Raji (cell line): Measurements from ENCODE around the gene CUX1.

Experiments used
- POLR2A ChIP-seq: IDR thresholded peaks from 2 replicates; pipeline ENCODE4 v1.6.1; 2011; ENCODE audit warnings: low read depth, low read length, control low read depth; ENCODE audit not compliant: insufficient read depth

CUX1 gene

DNA sequence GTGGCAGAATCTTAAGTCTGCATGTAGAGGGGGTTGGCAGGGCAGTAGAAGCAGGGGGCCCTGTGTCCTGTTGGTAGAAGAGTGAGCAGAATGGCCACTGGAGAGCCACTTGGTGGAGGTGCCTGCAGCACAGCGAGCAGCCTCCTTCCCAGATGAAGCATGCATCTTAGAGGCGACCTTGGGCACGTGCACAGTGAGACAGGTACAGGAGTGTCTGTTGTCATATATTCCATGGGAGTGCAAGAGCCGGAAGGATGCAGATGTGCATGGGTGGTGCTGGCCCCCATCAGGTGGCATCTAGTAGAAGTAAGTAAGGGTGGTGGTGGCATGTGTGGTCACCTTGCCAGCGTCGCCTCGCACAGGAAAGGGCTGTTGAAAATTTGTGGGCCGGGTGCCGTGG is 53.9 kb downstream of the CUX1 start:
- no peak for TF ChIP-seq POLR2A

DNA sequence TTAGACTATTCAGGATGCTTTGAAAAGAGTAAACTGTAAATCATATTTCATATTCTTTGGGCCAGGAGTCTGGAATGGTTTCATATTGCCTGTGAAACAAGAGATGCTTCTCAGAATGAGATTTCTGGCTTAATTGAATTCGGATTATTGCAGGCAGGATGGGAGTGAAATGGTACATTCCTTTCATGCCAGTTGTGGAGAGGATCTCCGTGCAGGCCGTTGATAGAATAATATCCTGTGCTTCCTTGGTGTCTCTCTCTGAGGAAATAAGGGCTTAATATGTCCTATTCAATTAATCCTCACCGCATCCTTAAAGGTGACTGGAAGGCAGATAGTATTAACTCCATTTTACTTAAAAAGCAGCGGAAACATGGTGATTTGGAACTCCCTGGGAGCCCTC is 56.6 kb downstream of the CUX1 start:
- TF ChIP-seq POLR2A: no peak

DNA sequence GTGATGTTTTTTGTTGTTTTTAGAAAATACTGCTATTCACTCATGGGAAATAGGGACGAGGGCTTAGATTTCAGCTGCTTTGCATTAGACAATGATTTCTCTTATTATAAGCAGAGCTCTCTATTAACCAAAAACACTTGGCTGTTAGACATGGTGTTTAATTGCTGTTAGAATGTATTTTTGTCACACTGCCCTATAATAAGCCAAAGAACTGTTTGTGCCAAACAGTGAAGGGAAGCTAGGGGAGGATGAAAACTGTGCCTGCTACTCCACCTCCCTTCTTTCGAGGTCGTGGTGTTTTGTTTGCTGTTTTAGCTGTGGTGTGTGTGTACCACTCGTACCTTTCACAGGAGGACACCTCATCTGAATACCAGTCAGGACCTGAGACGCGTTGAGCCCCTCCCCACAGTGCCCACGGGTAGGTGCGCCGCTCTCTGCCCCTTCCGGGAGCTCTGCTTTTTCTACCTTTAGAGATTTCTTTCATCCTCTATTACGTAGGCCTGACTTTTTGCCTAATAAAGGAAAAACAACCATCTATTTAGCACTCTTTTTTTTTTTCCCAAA is 57.9 kb downstream of the CUX1 start:
- TF ChIP-seq POLR2A: no peak

DNA sequence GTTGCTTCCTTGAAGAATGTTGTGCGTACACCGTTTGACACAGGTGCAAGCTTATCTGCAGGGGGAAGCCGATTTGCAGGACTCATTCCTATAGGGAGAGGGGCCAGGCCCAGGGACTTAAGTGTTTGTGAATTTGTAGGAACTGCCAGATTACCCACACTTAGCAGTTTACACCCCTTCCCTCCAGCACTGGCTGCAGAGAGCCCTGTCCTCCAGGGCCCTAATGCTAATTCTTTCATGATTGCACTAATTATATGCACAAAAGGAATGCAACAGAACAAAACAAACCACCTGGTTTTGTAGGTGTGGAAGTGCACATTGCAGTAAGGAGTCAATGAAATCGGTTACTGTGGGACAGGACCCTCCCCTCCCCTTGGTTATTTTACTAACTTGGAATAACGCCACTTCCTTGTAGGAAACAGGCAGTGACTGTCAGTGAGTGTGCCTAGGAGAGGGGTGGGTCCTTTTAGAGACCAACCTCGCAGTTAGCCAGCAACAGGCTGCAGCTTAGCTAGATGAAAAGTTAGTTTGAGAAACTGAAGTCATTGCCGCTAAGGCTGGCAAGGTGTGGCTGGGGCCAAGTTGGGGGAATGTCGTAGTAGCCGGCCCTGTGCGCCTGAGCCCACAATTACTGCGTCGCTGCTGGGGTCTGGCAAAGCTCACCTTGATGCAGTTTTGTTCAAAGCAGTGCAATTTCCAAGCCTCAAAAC is 60.6 kb downstream of the CUX1 start:
- no peak for TF ChIP-seq POLR2A

DNA sequence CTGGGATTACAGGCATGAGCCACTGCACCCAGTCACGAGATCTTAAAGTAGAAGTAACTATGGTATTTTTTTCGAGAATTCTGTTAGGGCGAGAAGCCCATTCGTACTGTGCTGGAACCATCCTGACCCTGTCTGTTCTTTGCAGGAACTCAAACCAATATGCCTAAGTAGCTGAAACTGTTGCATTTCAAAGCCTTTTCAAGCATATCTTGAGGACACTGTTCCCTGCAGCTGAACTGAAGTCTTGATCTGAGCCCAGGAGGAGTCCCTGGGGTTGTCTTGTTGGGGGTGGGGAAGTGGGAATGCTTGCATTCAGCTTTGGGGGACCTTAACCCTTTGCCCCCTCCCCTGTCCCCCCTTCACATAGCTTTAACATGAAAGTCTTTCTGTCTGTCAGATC is 61.5 kb downstream of the CUX1 start:
- no peak for TF ChIP-seq POLR2A

DNA sequence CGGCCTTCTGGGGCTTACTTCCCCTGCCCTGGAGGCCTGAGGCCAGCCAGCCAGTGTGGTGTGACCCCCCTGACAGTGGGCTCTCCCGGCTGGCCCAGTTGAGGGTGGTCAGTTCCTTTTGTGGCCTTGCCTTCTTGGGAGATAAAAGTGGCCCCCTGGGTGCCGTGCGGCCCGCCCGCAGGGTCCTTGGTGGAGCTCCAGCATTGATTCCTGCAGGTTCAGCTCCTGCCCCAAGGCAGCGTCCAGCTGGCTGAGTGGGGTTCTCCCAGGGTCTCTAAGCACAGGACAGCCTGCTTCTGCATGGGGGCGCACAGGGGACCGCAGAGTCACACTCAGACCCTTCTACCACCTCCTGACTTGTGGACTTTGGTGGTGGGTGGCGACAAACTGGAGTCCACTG is 62.1 kb downstream of the CUX1 start:
- TF ChIP-seq POLR2A: no peak

DNA sequence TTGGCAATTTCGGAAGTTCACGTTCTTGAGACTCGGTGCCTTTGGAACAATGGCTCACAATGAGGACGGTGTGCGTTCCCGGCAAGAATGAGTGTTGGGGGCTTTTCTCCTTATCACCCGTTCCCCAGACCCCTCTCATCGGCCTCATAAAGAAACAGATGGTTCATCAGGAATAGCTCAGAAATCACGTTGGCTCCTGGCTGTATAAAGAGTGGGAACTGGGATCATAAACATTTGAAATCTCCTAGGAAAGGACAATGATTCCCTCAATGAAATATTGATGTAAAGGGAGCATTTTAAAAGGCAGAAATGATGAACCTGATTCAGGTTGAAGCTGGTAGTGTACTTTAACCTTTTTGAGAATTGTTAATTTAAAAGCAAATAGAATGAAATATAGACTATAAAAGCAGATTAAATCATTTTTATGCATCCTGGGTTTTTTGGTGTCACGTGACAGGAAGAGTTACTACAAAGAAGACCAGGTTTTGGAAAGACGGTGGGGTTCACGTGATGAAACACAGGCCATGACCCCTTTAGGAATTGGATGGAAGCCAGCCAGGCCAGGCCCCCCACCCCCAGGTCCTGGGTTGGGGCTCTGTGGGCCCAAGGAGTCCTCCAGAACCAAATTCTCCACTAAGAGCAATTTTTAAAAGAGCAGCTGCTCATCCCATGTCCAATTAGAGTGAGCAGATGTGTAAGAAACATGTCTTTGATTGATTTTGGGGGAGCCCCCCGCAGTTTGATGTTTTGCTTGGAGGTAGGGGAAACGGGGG is 63.0 kb downstream of the CUX1 start:
- no peak for TF ChIP-seq POLR2A

DNA sequence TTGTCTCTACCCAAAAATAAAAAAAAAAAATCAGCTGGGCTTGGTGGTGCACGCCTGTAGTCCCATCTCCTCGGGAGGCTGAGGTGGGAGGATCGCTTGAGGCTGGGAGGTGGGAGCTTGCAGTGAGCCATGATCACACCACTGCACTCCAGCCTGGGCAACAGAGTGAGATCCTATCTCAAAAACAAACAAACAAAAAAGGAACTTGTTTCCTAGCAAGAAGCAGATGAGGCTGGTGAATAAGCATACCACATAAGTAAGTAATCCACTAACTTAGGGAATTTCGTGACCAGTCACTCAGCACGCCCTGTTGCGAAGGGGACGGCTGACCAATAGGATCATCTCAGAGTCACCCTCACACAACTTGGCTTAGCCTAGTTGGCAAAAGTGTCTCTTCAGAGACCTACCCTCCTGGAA is 64.6 kb downstream of the CUX1 start:
- TF ChIP-seq POLR2A: no peak

DNA sequence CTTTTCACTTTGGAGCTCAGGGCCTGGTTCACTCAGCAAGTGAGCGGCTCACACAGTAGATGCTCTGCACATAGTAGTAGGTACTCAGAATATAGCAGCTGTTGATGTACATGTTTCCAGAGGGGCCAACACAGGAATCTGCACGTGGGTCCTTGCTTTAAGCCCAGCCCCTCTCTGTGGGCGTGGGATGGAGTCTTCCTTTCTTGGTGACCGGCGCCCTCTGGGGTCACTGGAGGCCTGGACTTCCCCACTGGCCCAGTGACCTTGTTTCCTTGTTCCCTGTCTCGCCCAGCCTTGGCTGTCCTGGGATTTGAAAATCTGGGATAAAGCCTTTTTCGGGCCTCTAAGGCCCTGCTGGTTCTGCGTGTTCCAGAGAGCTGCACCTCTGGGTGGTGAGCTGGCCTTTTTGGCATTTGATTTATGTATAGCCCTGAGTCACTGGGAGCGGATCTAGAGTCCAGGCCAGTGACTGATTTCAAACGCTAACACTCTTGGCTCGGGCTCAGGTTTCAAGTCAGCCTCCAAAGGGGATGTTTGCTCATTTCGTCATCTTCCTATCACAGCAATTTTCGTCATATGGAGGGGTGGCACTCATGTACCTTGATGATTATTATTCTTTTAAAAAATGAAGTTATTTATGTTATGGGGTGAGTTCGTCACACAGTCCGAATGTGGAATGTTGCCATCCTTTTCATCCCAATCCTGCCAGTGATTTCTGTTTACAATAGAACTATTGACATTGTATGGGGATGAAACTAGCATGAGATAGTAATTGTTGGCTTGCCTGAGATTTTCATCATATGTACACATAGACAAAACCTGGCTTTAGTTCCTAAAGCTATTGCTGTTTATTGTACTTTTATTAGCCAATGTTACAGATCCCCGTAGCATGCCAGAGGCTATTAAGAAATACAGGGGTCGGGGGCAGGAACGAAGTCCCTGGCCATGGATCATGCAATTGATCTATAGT is 65.5 kb downstream of the CUX1 start:
- no peak for TF ChIP-seq POLR2A

DNA sequence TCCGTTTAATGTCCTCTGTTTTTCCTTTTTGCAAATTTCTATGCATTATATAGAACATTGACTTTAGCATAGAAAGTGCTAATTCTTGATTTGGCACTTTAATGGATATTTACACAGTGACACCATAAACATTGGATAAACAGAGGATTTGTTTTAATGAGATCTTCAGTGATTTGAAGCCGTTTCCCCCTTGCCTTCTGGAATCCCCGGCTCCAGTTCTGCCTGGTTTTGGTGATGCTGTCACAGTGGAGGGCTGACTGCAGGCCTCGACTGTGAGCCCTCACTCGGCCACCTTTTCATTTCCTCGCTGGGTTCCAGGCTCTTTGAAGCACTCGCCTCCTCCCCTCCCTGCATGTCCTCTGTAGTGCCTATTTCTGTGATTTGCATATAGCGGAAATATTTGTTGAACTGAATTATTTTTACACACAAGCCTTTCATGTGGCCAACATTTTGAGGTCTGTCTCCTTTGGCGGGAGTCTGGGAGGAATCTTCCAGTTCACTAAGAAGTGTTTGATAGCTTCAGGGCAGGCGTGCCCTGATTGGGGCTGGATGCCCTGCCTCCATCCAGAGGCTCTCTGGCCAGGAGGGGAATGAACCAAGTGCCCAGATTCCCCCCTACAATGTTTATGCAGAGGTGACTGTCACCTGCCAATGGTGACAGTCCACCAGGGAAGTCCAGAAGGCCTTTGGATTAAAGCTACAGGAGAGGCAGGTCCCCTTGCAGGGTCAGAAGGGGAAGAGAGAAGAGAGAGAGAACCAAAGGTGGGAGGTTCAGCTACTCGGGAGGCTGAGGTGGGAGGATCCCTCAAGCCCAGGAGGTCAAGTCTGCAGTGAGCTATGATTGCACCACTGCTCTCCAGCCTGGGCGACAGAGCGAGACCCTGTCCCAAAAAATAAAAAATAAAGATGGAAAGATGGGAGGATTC is 67.5 kb downstream of the CUX1 start:
- TF ChIP-seq POLR2A: 0 out of 2 replicates have a peak, but pooled peaks have one; percentile 10

DNA sequence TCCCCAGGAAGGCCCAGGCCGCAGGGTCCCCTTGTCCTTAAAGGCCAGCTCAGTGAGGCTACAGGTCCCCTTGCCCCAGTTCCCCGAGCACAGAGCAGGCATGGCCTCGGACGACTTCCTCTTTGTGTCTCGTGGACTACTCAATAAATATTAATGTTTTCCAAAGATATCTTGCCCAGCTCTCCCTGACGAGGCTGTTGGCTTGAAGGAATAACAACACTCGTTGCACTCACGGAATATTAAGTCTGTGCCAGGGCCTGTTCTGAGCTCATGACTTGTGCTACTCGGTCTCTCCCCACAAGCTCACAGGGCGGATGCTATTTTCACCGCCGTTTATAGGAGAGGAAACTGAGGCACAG is 68.2 kb downstream of the CUX1 start:
- TF ChIP-seq POLR2A: no peak

DNA sequence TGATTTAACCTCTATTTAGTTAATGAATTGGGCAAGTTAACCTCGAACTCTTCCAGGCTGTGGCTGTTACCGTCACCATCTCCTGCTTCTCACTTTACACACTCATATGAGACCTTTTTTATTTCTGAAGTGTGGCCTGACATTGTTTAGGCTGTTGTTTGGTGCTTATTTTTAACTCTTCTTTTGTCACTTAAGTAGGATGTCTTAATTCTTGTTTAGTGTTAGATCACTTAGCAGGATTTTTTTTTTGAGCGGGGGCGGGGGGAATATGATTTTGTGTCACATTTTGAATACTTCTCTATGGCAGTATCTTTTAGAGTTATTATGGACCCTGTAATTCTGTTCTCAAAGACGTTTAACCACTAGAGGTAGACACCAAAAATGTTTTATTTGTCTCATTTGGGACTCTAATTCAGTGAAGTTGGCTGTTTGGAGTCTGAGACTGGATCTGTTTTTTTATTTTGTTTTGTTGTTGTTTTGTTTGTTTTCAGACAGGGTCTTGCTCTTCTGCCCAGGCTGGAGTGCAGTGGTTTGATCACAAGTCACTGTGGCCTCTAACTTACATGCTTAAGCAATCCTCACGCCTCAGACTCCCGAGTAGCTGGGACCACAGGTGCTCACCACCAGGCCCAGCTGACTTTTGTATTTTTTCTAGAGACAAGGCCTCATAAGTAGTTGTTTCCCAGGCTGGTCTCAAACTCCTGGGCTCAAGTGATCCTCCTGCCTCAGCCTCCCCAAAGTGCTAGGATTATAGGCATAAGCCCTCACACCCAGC is 73.5 kb downstream of the CUX1 start:
- TF ChIP-seq POLR2A: no peak

DNA sequence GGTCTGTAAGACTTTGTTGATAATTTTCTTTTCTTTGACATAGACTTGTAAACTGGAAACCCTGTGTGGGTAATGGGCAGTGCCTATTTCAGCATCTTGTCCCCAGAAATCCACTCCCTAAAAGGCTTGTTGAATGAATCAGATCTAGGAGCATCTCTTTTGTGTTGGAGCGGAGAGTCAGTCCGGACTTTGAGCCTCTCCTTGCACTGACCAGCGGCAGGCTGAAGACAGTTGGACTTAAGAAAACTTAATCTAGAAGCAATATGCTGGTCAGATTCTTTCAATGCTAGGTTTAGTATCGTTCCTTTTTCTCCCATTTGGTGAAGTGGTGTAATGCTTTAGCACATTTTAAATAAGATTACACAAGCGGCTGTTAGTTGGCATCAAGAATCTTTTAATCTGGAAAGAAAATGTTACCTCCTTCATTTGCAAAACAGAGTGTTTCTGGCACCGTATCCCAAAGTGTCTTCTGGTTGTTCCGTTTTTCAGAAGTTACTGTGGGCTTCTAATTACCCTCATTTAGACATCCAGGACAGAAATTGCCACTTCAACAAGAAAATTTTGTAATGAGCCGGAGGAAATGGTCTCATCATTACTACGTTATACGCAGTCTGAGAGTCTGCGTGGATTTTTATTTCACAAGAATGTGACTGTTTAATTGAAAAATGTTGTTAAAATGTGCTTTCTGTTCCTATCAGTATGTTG is 74.7 kb downstream of the CUX1 start:
- TF ChIP-seq POLR2A: no peak
